IMR-90 (cell line): Measurements from ENCODE around the gene B3GLCT. TPM values are rescaled to one million over a fixed set of nuclear protein-coding genes. Genes with fewer than 3 reads are reported as not detected.

Source experiments
- ATAC-seq: fragments of 200-7000 bp; cut with Tn5 transposase; 2 replicates; pipeline ENCODE4 v1.9.1; 2020; ENCODE audit warnings: low read depth, mild to moderate bottlenecking, moderate library complexity
- BruUV-seq: library from RNA; stranded (reverse); fragments of 400-500 nt; replicated peaks from 2 replicates; lab custom pipeline; 2021; lab: Mats Ljungman, UMichigan
- CTCF ChIA-PET: fragments of 300-600 bp; formaldehyde crosslinking; extraction: SDS; loops from one replicate; lab custom pipeline; 2021; ENCODE audit warnings: antibody characterized with exemption; lab: Yijun Ruan, JAX
- POLR2A ChIA-PET: fragments of 300-600 bp; sonication (Branson Sonifier 250); formaldehyde crosslinking; loops from one replicate; lab custom pipeline; 2022; ENCODE audit warnings: antibody characterized with exemption; ENCODE audit not compliant: unreplicated experiment; lab: Charles Lee
- DNase-seq: peaks from one replicate; pipeline ENCODE4 v3.0.0; 2013
- H2AFZ ChIP-seq: replicated peaks from 2 replicates; pipeline ENCODE3; 2013; ENCODE audit warnings: low read length, mild to moderate bottlenecking; ENCODE audit not compliant: poor library complexity
- H2AK5ac ChIP-seq: 2 replicates; pipeline ENCODE4 v1.6.1; 2013; ENCODE audit warnings: low read depth, low read length, inconsistent platforms
- H2AK9ac ChIP-seq: replicated peaks from 2 replicates; pipeline ENCODE3; 2013; ENCODE audit warnings: mild to moderate bottlenecking, low read depth, low read length, moderate library complexity; ENCODE audit not compliant: poor library complexity
- H2BK120ac ChIP-seq: 2 replicates; pipeline ENCODE4 v1.6.1; 2013; ENCODE audit warnings: low read depth, low read length, inconsistent platforms
- H2BK15ac ChIP-seq: 3 replicates; pipeline ENCODE4 v1.6.1; 2013; ENCODE audit warnings: low read depth, low read length, inconsistent platforms
- H2BK20ac ChIP-seq: 2 replicates; pipeline ENCODE4 v1.6.1; 2013; ENCODE audit warnings: low read depth, mild to moderate bottlenecking, inconsistent platforms, low read length, moderate library complexity
- H2BK5ac ChIP-seq: 2 replicates; pipeline ENCODE4 v1.6.1; 2013; ENCODE audit warnings: mild to moderate bottlenecking, low read depth, low read length, inconsistent platforms; ENCODE audit not compliant: poor library complexity, severe bottlenecking
- H3K14ac ChIP-seq: replicated peaks from 2 replicates; pipeline ENCODE4 v1.6.1; 2013; ENCODE audit warnings: low read depth, low read length, inconsistent platforms
- H3K18ac ChIP-seq: 2 replicates; pipeline ENCODE4 v1.6.1; 2013; ENCODE audit warnings: low read depth, low read length, control low read depth
- H3K23ac ChIP-seq: 2 replicates; pipeline ENCODE4 v1.6.1; 2013; ENCODE audit warnings: low read depth, low read length, inconsistent platforms
- H3K27ac ChIP-seq: 2 replicates; pipeline ENCODE4 v1.5.1; 2013; ENCODE audit warnings: mild to moderate bottlenecking, control low read depth, low read length; ENCODE audit not compliant: insufficient read depth
- H3K27me3 ChIP-seq: 2 replicates; pipeline ENCODE4 v1.6.1; 2013; ENCODE audit warnings: low read length; ENCODE audit not compliant: control insufficient read depth, insufficient read depth
- H3K36me3 ChIP-seq: 2 replicates; pipeline ENCODE4 v1.6.1; 2013; ENCODE audit warnings: low read length, mixed read lengths; ENCODE audit not compliant: control insufficient read depth, insufficient read depth
- H3K4ac ChIP-seq: 2 replicates; pipeline ENCODE4 v1.6.1; 2013; ENCODE audit warnings: low read depth, low read length, inconsistent platforms
- H3K4me1 ChIP-seq: 2 replicates; pipeline ENCODE4 v1.6.1; 2013; ENCODE audit warnings: low read length, mixed read lengths; ENCODE audit not compliant: control insufficient read depth, insufficient read depth
- H3K4me2 ChIP-seq: 2 replicates; pipeline ENCODE4 v1.6.1; 2013; ENCODE audit warnings: low read depth, mild to moderate bottlenecking, control low read depth, low read length, moderate library complexity
- H3K4me3 ChIP-seq: 2 replicates; pipeline ENCODE4 v1.5.1; 2013; ENCODE audit warnings: low read depth, mild to moderate bottlenecking, control low read depth, low read length, moderate library complexity; ENCODE audit not compliant: insufficient read depth
- H3K56ac ChIP-seq: 2 replicates; pipeline ENCODE4 v1.6.1; 2013; ENCODE audit warnings: low read length, inconsistent platforms; ENCODE audit not compliant: insufficient read depth; ENCODE audit errors: extremely low read depth
- H3K79me1 ChIP-seq, 2 experiments: 2 replicates each; pipeline ENCODE4 v1.6.1; 2013; ENCODE audit warnings: low read length in 2 of 2, inconsistent platforms in 1 of 2, low read depth in 1 of 2
- H3K9ac ChIP-seq: 2 replicates; pipeline ENCODE4 v1.6.1; 2013; ENCODE audit warnings: low read depth, low read length, control low read depth
- H3K9me1 ChIP-seq: 2 replicates; pipeline ENCODE4 v1.6.1; 2013; ENCODE audit warnings: low read length, inconsistent platforms; ENCODE audit not compliant: insufficient read depth
- H3K9me3 ChIP-seq: 2 replicates; pipeline ENCODE4 v1.6.1; 2013; ENCODE audit warnings: low read length; ENCODE audit not compliant: control insufficient read depth, insufficient read depth
- H4K20me1 ChIP-seq: 2 replicates; pipeline ENCODE4 v1.6.1; 2013; ENCODE audit warnings: low read length, inconsistent platforms; ENCODE audit not compliant: insufficient read depth
- H4K5ac ChIP-seq: 2 replicates; pipeline ENCODE4 v1.6.1; 2013; ENCODE audit warnings: mild to moderate bottlenecking, low read depth, low read length, control low read depth
- H4K8ac ChIP-seq, 2 experiments: 2 replicates each; pipeline ENCODE4 v1.6.1; 2013; ENCODE audit warnings: low read depth in 2 of 2, low read length in 2 of 2, control low read depth in 1 of 2, inconsistent platforms in 1 of 2
- H4K91ac ChIP-seq: 2 replicates; pipeline ENCODE4 v1.6.1; 2013; ENCODE audit warnings: low read depth, low read length, inconsistent platforms; ENCODE audit not compliant: insufficient read depth
- CHD1 ChIP-seq: IDR thresholded peaks from 2 replicates; pipeline ENCODE4 v1.6.1; 2012; ENCODE audit warnings: low read depth, low read length, improper control_type of control experiment
- MXI1 ChIP-seq: IDR thresholded peaks from 2 replicates; pipeline ENCODE4 v1.6.1; 2012; ENCODE audit warnings: low read depth, mild to moderate bottlenecking, low read length, moderate library complexity, borderline replicate concordance
- NFE2L2 ChIP-seq: fragments of 150-350 bp; IDR thresholded peaks from 2 replicates; pipeline ENCODE4 v1.6.1; 2016; ENCODE audit warnings: low read depth, mild to moderate bottlenecking, low read length
- POLR2A ChIP-seq: IDR thresholded peaks from 2 replicates; pipeline ENCODE4 v1.6.1; 2012; ENCODE audit warnings: mild to moderate bottlenecking, low read depth, low read length
- RFX5 ChIP-seq: IDR thresholded peaks from 2 replicates; pipeline ENCODE4 v1.8.0; 2012; ENCODE audit warnings: low read depth, mild to moderate bottlenecking, low read length, moderate library complexity
- WGBS, 2 experiments: methylation state at CpG; one replicate each; pipeline versions ENCODE4 v1.1.5 to v1.1.7; 2013; ENCODE audit warnings: missing lambda C conversion rate in 2 of 2; ENCODE audit not compliant: insufficient read length in 1 of 2; ENCODE audit errors: extremely low coverage in 2 of 2; 5-methylcytosine and 5-hydroxymethylcytosine counted together
- dilution Hi-C: fragments of 300-500 bp; cut with HindIII; formaldehyde crosslinking; loops from one replicate; pipeline ENCODE4 v1.14.3; 2018; ENCODE audit warnings: low sequenced_read_pairs; ENCODE audit not compliant: unreplicated experiment
- in situ Hi-C: fragments of 300-500 bp; cut with MboI; formaldehyde crosslinking; loops from 3 replicates; pipeline ENCODE4 v1.14.3; 2019; ENCODE audit warnings: low sequenced_read_pairs, inconsistent platforms, mixed read lengths
- intact Hi-C: fragments of 100-400 bp; cut with micrococcal nuclease; formaldehyde crosslinking; loops from 2 replicates; pipeline ENCODE4 v1.10.0; 2022
- polyA plus RNA-seq, 3 experiments: library from polyadenylated mRNA; depleted of rRNA; stranded (reverse); fragments of >200 nt; gene quantifications; 2 replicates each; pipeline ENCODE4 v1.2.3, GENCODE V29; 2012; ENCODE audit warnings: low replicate concordance in 1 of 3
- total RNA-seq: library from RNA; depleted of rRNA; stranded (reverse); fragments of >200 nt; gene quantifications from 2 replicates; pipeline ENCODE4 v1.2.3, GENCODE V29; 2012
- TF ChIP-seq, protein P1 (sequence below): fragments of 150-350 bp; IDR thresholded peaks from 2 replicates; pipeline ENCODE4 v1.6.1; 2017; ENCODE audit warnings: mild to moderate bottlenecking, antibody characterized with exemption, low read length, low read depth
- TF ChIP-seq, protein P2 (sequence below): fragments of 150-350 bp; IDR thresholded peaks from 2 replicates; pipeline ENCODE4 v1.6.1; 2016; ENCODE audit warnings: low read depth, mild to moderate bottlenecking, low read length, moderate library complexity, borderline replicate concordance

The B3GLCT gene
- total and polyA plus RNA-seq, 2 of the 4 experiments (the other 2 are of a cell fraction), result 2.0 to 4.5 TPM

DNA sequence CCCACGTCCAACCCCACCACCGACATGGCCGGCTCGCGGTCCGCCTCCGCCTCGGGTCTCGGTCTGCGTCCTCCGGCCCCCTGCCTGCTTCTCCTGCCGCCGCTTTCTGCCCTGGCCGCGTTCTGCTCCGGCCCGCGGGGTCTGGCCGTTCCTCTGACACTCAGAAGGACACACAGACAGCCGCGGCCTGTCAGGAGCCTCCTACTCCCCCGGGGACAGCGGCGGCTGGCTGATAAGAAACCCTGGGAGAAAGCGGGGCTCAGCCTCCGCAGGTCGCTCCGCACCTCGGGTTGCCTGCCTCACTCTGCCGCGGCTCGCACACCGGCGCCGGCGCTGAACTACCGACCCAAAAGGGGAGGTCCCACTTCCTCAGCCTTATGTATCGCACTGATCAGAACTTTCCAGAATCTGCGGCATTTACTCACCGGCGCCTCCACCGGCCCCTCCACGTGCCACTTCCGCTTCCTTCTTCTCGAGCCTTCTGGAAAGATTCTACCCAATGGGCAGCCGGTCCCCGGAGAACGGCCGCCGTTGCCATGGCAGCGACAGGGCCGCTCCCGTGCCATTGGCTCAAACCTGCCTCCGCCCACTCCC lies 38.1 kb upstream of the B3GLCT start, which contains the start of gene HSPH1 (continued):
- peak; percentile 98 for TF ChIP-seq MXI1
- 0 out of 2 replicates have a peak, but pooled peaks have one; percentile 65 for TF ChIP-seq CHD1

DNA sequence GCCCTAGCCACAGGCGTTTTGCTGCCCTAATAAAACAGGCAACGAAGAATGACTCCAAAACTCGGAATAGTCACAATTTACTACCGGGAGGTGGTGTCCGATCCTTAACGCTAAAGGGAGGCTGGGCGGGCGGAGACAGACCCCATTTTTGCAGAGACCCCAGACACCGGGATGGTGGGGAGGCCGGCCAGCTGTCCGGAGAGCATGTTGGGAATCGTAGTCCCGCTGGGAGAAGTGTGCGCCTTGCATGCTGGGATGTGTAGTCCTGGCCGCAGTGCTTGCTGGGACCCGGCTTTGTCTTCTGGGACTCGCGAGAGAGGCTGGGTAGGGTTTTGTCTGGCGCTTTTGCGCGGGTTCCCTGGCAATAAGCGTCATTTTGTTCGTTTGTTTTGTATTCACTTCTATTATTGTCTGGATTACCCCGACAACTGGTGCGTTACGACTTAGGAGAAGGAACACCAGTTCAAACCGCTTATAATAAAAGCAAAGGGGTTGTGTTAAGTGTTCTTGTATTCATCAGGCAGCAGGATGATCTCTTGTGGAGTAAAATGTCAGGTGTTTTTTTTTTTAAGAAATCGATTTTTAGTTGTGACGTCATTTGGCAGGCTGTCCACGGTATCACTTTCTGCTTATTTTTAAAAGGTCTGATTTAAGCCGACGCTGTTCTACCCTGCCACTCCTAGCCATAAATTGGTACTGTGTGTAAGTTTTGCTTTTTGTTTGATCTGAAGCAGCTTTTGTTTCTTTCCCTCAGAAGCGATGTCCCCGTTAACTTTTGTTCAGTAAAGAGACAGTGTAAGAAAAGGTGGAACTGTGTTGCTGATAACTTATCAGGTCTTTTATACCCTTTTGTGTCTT lies 37.4 kb upstream of the B3GLCT start:
- Histone ChIP-seq H3K27ac (peak overlapping the region; percentile 55), H3K36me3 (0 out of 2 replicates have a peak, but pooled peaks cover 2% of the 10 kb centered on the region), H2BK15ac (peak overlapping the region; percentile 39; the same call in 1 of the 3 replicates), H3K9me3 (no peaks in the 10 kb centered on the region), H2BK5ac (peak overlapping the region; percentile 76), H3K9ac (peak overlapping the region; percentile 72; the same call in 1 of the 2 replicates), H4K5ac (peak overlapping the region; percentile 61; the same call in 1 of the 2 replicates), H3K4me2 (peak overlapping the region; percentile 84), H3K14ac (peak overlapping the region; percentile 80), H4K91ac (peak overlapping the region; percentile 56; the same call in 1 of the 2 replicates), H2AFZ (peak overlapping the region; percentile 99), H3K56ac (peak overlapping the region; percentile 74), H3K23ac (peak overlapping the region; percentile 84), H3K18ac (peak overlapping the region; percentile 53; the same call in 1 of the 2 replicates), H2BK20ac (peak overlapping the region; percentile 56; the same call in 1 of the 2 replicates), H3K79me1 (peaks cover 0 to 19% of the 10 kb centered on the region in 2 experiments; a peak in 2 of 4 replicates), H4K8ac (peak overlapping the region; percentile 41 to 91), H3K9me1 (no peaks in the 10 kb centered on the region), H2BK120ac (peak overlapping the region; percentile 82), H3K27me3 (no peaks in the 10 kb centered on the region), H3K4me1 (no peaks in the 10 kb centered on the region; the same call in 1 of the 2 replicates), H3K4me3 (peak overlapping the region; percentile 81), H2AK9ac (peak overlapping the region; percentile 94), H3K4ac (peak overlapping the region; percentile 86; the same call in 1 of the 2 replicates), H2AK5ac (no peak overlapping the region), H4K20me1 (peaks cover 15% of the 10 kb centered on the region)
- peak; percentile 99 for DNase-seq
- ChIA-PET POLR2A (no interaction called here), CTCF (no interaction called here)
- dilution Hi-C loops, result no loop called here
- TF ChIP-seq NFE2L2 (no peak), RFX5 (no peak), CHD1 (peak; percentile 31; the same call in 1 of the 2 replicates), MXI1 (0 out of 2 replicates have a peak, but pooled peaks have one; percentile 3), POLR2A (peak; percentile 44)
- TF ChIP-seq, protein P1, sequence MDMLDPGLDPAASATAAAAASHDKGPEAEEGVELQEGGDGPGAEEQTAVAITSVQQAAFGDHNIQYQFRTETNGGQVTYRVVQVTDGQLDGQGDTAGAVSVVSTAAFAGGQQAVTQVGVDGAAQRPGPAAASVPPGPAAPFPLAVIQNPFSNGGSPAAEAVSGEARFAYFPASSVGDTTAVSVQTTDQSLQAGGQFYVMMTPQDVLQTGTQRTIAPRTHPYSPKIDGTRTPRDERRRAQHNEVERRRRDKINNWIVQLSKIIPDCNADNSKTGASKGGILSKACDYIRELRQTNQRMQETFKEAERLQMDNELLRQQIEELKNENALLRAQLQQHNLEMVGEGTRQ, result no peak
- TF ChIP-seq, protein P2, sequence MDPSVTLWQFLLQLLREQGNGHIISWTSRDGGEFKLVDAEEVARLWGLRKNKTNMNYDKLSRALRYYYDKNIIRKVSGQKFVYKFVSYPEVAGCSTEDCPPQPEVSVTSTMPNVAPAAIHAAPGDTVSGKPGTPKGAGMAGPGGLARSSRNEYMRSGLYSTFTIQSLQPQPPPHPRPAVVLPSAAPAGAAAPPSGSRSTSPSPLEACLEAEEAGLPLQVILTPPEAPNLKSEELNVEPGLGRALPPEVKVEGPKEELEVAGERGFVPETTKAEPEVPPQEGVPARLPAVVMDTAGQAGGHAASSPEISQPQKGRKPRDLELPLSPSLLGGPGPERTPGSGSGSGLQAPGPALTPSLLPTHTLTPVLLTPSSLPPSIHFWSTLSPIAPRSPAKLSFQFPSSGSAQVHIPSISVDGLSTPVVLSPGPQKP, result no peak
- WGBS, 2 experiments, result 0% methylated on average over 8 of the region's 34 CpGs; no CpG with 5 or more reads in 1 of the 2 experiments
- intact Hi-C loops, result loop anchor here (5.0 kb wide), 1 partner anchor 115 kb away; no protein-coding TSS in a partner anchor
- ATAC-seq, result peak; percentile 90
- BruUV-seq, result no TSS peak
- in situ Hi-C loops, result no loop called here
